ENCODE results near the gene ARFGAP1.
"Not testable (repeated sequence)": the region's sequence is repeated elsewhere in the genome, so short reads cannot be mapped to it uniquely, and the experiment has no call there.

ARFGAP1 gene

GRCh38 chr20:63293456-63293855, 20.8 kb downstream of the ARFGAP1 start:
- DNase-seq: no peak

GRCh38 chr20:63293871-63294535, 21.4 kb downstream of the ARFGAP1 start:
- DNase-seq: no peak

GRCh38 chr20:63294536-63294900, 21.9 kb downstream of the ARFGAP1 start:
- DNase-seq: no peak

- no peak for DNase-seq
Observed at GRCh38 chr20:63295018-63295417, 22.4 kb downstream of the ARFGAP1 start.

- peak in 1 of 2 donors; percentile 12 for DNase-seq
Observed at GRCh38 chr20:63295422-63295821, 22.8 kb downstream of the ARFGAP1 start.

- DNase-seq: no peak
Observed at GRCh38 chr20:63295846-63296245, 23.2 kb downstream of the ARFGAP1 start.

- DNase-seq: no peak
Observed at GRCh38 chr20:63296531-63297299, 24.1 kb downstream of the ARFGAP1 start.

GRCh38 chr20:63297371-63297781, 24.8 kb downstream of the ARFGAP1 start:
- no peak for DNase-seq

- DNase-seq: no peak
Observed at GRCh38 chr20:63297796-63298572, 25.4 kb downstream of the ARFGAP1 start.

- no peak for DNase-seq
Observed at GRCh38 chr20:63298731-63299312, 26.2 kb downstream of the ARFGAP1 start.

- no peak for DNase-seq
Observed at GRCh38 chr20:63301671-63302070, 29.1 kb downstream of the ARFGAP1 start.

- DNase-seq: no peak
Observed at GRCh38 chr20:63303095-63303666, 30.6 kb downstream of the ARFGAP1 start.

- no peak for DNase-seq
Observed at GRCh38 chr20:63305393-63305792, 32.8 kb downstream of the ARFGAP1 start.

GRCh38 chr20:63305933-63306672, 33.5 kb downstream of the ARFGAP1 start:
- DNase-seq: not testable (repeated sequence)

- no peak for DNase-seq
Observed at GRCh38 chr20:63306673-63307537, 34.3 kb downstream of the ARFGAP1 start.

GRCh38 chr20:63307538-63308217, 35.1 kb downstream of the ARFGAP1 start:
- no peak for DNase-seq

GRCh38 chr20:63308218-63308911, 35.8 kb downstream of the ARFGAP1 start:
- DNase-seq: no peak

GRCh38 chr20:63309261-63310071, 36.9 kb downstream of the ARFGAP1 start:
- DNase-seq: peak; percentile 14 to 24

All from CD4-positive, alpha-beta T cell treated with Interleukin-1 beta for 1 hour (primary cell).